PC-3 (cell line): ENCODE results near the gene STRN. TPM values are rescaled to one million over a fixed set of nuclear protein-coding genes. Genes with fewer than 3 reads are reported as not detected.
"Not testable (repeated sequence)": the region's sequence is repeated elsewhere in the genome, so short reads cannot be mapped to it uniquely, and the experiment has no call there.

Experiments used
- ATAC-seq: fragments of 200-7000 bp; cut with Tn5 transposase; 2 replicates; pipeline ENCODE4 v1.9.1; 2020; ENCODE audit warnings: mild to moderate bottlenecking, moderate library complexity
- BruUV-seq: library from RNA; stranded (reverse); fragments of 400-500 nt; replicated peaks from 2 replicates; lab custom pipeline; 2021; lab: Mats Ljungman, UMichigan
- CTCF ChIA-PET: fragments of 300-600 bp; sonication (Branson Sonifier 250); formaldehyde crosslinking; loops from one replicate; lab custom pipeline; 2022; ENCODE audit warnings: antibody characterized with exemption; lab: Charles Lee
- POLR2A ChIA-PET: fragments of 300-600 bp; sonication (Branson Sonifier 250); formaldehyde crosslinking; loops from one replicate; lab custom pipeline; 2022; ENCODE audit warnings: antibody characterized with exemption; ENCODE audit not compliant: unreplicated experiment; lab: Charles Lee
- DNase-seq: peaks from one replicate; pipeline ENCODE4 v3.0.0-alpha.2; 2015
- H2AFZ ChIP-seq: fragments of 300-600 bp; sonication (generic); 2 replicates; pipeline ENCODE4 v1.6.0; 2016; ENCODE audit warnings: antibody characterized with exemption, low read length
- H3F3A ChIP-seq: fragments of 300-600 bp; sonication (generic); one replicate; pipeline ENCODE4 v1.6.0; 2017; ENCODE audit warnings: antibody characterized with exemption, low read length, control low read depth, mild to moderate bottlenecking; ENCODE audit not compliant: unreplicated experiment
- H3K27ac ChIP-seq: fragments of 300-600 bp; sonication (generic); 2 replicates; pipeline ENCODE4 v1.5.1; 2016; ENCODE audit warnings: mild to moderate bottlenecking, low read length
- H3K27me3 ChIP-seq: fragments of 300-600 bp; sonication (generic); 2 replicates; pipeline ENCODE4 v1.6.1; 2016; ENCODE audit warnings: low read length, mixed read lengths
- H3K36me3 ChIP-seq: fragments of 300-600 bp; sonication (generic); 2 replicates; pipeline ENCODE4 v1.6.1; 2016; ENCODE audit warnings: low read depth, mixed run types, low read length, mixed read lengths
- H3K4me1 ChIP-seq: fragments of 300-600 bp; sonication (generic); 2 replicates; pipeline ENCODE4 v1.5.1; 2016; ENCODE audit warnings: low read length; ENCODE audit not compliant: insufficient read depth
- H3K4me2 ChIP-seq: fragments of 300-600 bp; sonication (generic); 2 replicates; pipeline ENCODE4 v1.6.0; 2016; ENCODE audit warnings: low read length
- H3K4me3 ChIP-seq: fragments of 300-600 bp; sonication (generic); 2 replicates; pipeline ENCODE4 v1.5.1; 2016; ENCODE audit warnings: mild to moderate bottlenecking, low read length, mixed read lengths
- H3K79me2 ChIP-seq: fragments of 300-600 bp; sonication (generic); 2 replicates; pipeline ENCODE4 v1.6.1; 2017; ENCODE audit warnings: low read length, mixed read lengths
- H3K9ac ChIP-seq: fragments of 300-600 bp; sonication (generic); 2 replicates; pipeline ENCODE4 v1.6.0; 2016; ENCODE audit warnings: mild to moderate bottlenecking, low read length
- H3K9me2 ChIP-seq: fragments of 300-600 bp; sonication (generic); replicated peaks from 2 replicates; pipeline ENCODE4 v1.6.1; 2016; ENCODE audit warnings: mixed run types, low read length, mixed read lengths
- H3K9me3 ChIP-seq: fragments of 300-600 bp; sonication (generic); 2 replicates; pipeline ENCODE4 v1.6.1; 2016; ENCODE audit warnings: low read length, mixed read lengths
- H4K20me1 ChIP-seq: fragments of 300-600 bp; sonication (generic); 2 replicates; pipeline ENCODE4 v1.6.1; 2016; ENCODE audit warnings: low read length, mixed read lengths
- CTCF ChIP-seq: fragments of 300-600 bp; sonication (generic); conservative IDR thresholded peaks from 2 replicates; pipeline ENCODE4 v1.5.1; 2017; ENCODE audit warnings: antibody characterized with exemption, low read depth, mild to moderate bottlenecking, low read length
- EZH2 ChIP-seq: fragments of 300-600 bp; sonication (generic); IDR thresholded peaks from one replicate; pipeline ENCODE4 v1.6.1; 2017; ENCODE audit warnings: antibody characterized with exemption, mild to moderate bottlenecking, low read length; ENCODE audit not compliant: unreplicated experiment
- EZH2phosphoT487 ChIP-seq: fragments of 300-600 bp; sonication (generic); IDR thresholded peaks from 2 replicates; pipeline ENCODE4 v1.6.1; 2018; ENCODE audit warnings: mild to moderate bottlenecking, antibody characterized with exemption, low read length, borderline replicate concordance
- intact Hi-C: fragments of 100-400 bp; cut with micrococcal nuclease; formaldehyde crosslinking; loops from 2 replicates; pipeline ENCODE4 v1.9.0; 2023
- total RNA-seq: library from RNA; depleted of rRNA; stranded (reverse); fragments of >200 nt; gene quantifications from 2 replicates; pipeline ENCODE4 v1.2.3, GENCODE V29; 2014

Gene STRN
- total RNA-seq, 1 experiment from 2014 or later, result 12.9 TPM

GRCh38 chr2:36941867-36942266 is 24.5 kb downstream of the STRN start:
- TF ChIP-seq CTCF, result no peak
- no peak for TF ChIP-seq EZH2phosphoT487
- TF ChIP-seq EZH2, result no peak
- H3K9ac ChIP-seq, result no peak overlapping the region
- CTCF ChIA-PET, result no interaction called here
- no peak overlapping the region for H3K4me2 ChIP-seq
- no peaks in the 10 kb centered on the region for H4K20me1 ChIP-seq
- POLR2A ChIA-PET, result no interaction called here
- no peaks in the 10 kb centered on the region for H3K9me3 ChIP-seq
- DNase-seq (no peak), ATAC-seq (no peak)
- no peak overlapping the region for H2AFZ ChIP-seq
- no peaks in the 10 kb centered on the region for H3K4me1 ChIP-seq
- H3K36me3 ChIP-seq, result no peaks in the 10 kb centered on the region
- H3F3A ChIP-seq, result no peaks in the 10 kb centered on the region
- H3K79me2 ChIP-seq, result no peaks in the 10 kb centered on the region; the same call in 1 of the 2 replicates
- no TSS peak for BruUV-seq
- no peak overlapping the region for H3K4me3 ChIP-seq
- no peaks in the 10 kb centered on the region for H3K27me3 ChIP-seq
- intact Hi-C loops, result no loop called here
- H3K9me2 ChIP-seq, result no peaks in the 10 kb centered on the region
- H3K27ac ChIP-seq, result no peak overlapping the region

- H3K9me3 ChIP-seq, H4K20me1 ChIP-seq, H3K79me2 ChIP-seq, H3F3A ChIP-seq, CTCF ChIA-PET, ATAC-seq, H3K4me3 ChIP-seq, H3K9ac ChIP-seq, H3K9me2 ChIP-seq, H3K36me3 ChIP-seq, DNase-seq, POLR2A ChIA-PET, H2AFZ ChIP-seq, H3K27me3 ChIP-seq, BruUV-seq, H3K27ac ChIP-seq, intact Hi-C loops, H3K4me2 ChIP-seq, H3K4me1 ChIP-seq: not testable (repeated sequence)
Measured at GRCh38 chr2:36936526-36936925, 29.8 kb downstream of the STRN start.

GRCh38 chr2:36931688-36932087 is 34.6 kb downstream of the STRN start:
- CTCF ChIA-PET, H2AFZ ChIP-seq, H3F3A ChIP-seq, H3K36me3 ChIP-seq, H3K9me2 ChIP-seq, DNase-seq, H3K79me2 ChIP-seq, H3K4me2 ChIP-seq, H3K9ac ChIP-seq, ATAC-seq, H3K27me3 ChIP-seq, BruUV-seq, H4K20me1 ChIP-seq, H3K9me3 ChIP-seq, intact Hi-C loops, H3K4me3 ChIP-seq: not testable (repeated sequence)
- Histone ChIP-seq H3K27ac (peak overlapping the region; percentile 69), H3K4me1 (peaks cover 22% of the 10 kb centered on the region)
- POLR2A ChIA-PET, result interaction anchor here (0.6 kb wide), 1 partner anchor 1816 kb away, joined by 3 read pairs; no protein-coding TSS in a partner anchor

- H3K27ac ChIP-seq, result peak overlapping the region; percentile 69
- BruUV-seq, result not testable (repeated sequence)
Measured at GRCh38 chr2:36930787-36931410, 35.4 kb downstream of the STRN start.

GRCh38 chr2:36926175-36927132 is 39.9 kb downstream of the STRN start:
- POLR2A ChIA-PET, result not testable (repeated sequence)
- peak; percentile 56 for DNase-seq
- peak overlapping the region; percentile 54 for H3K27ac ChIP-seq

More at GRCh38 chr2:36930787-36931410, 35.4 kb downstream of the STRN start:
- H3K9me3 ChIP-seq, H3K79me2 ChIP-seq, H3K36me3 ChIP-seq, ATAC-seq, H3K4me3 ChIP-seq, H3K9ac ChIP-seq, H3K27me3 ChIP-seq, H4K20me1 ChIP-seq, CTCF ChIA-PET, H3K9me2 ChIP-seq, intact Hi-C loops, H3F3A ChIP-seq, POLR2A ChIA-PET: not testable (repeated sequence)
- peak; percentile 80 for DNase-seq
- H3K4me1 ChIP-seq, result peaks cover 30% of the 10 kb centered on the region
- H2AFZ ChIP-seq, result peak overlapping the region; percentile 31; the same call in 1 of the 2 replicates
- H3K4me2 ChIP-seq, result peak overlapping the region; percentile 52

More at GRCh38 chr2:36926175-36927132, 39.9 kb downstream of the STRN start:
- H3F3A ChIP-seq, H3K9ac ChIP-seq, ATAC-seq, H3K79me2 ChIP-seq, H4K20me1 ChIP-seq, BruUV-seq, H3K9me2 ChIP-seq, H3K9me3 ChIP-seq, H3K27me3 ChIP-seq, H3K36me3 ChIP-seq, H2AFZ ChIP-seq: not testable (repeated sequence)
- peaks cover 29% of the 10 kb centered on the region for H3K4me1 ChIP-seq
- intact Hi-C loops, result loop anchor here (2.0 kb wide), 1 partner anchor 40 kb away; the partner anchor contains the start of gene STRN
- H3K4me2 ChIP-seq, result peak overlapping the region; percentile 48
- peak overlapping the region; percentile 49 for H3K4me3 ChIP-seq
- CTCF ChIA-PET, result interaction anchor here (0.7 kb wide), 1 partner anchor 141 kb away, joined by 4 read pairs; no protein-coding TSS in a partner anchor
